Measurements from ENCODE around the gene RDH13. TPM values are rescaled to one million over a fixed set of nuclear protein-coding genes. Genes with fewer than 3 reads are reported as not detected.
A peak's percentile ranks its signal among the peaks of the same experiment; 100 is the strongest.
"Not testable (repeated sequence)": the region's sequence is repeated elsewhere in the genome, so short reads cannot be mapped to it uniquely, and the experiment has no call there.

The RDH13 gene
- total and polyA plus RNA-seq, 4 donors, result 9.2 to 30.5 (median 18.6) TPM

DNA sequence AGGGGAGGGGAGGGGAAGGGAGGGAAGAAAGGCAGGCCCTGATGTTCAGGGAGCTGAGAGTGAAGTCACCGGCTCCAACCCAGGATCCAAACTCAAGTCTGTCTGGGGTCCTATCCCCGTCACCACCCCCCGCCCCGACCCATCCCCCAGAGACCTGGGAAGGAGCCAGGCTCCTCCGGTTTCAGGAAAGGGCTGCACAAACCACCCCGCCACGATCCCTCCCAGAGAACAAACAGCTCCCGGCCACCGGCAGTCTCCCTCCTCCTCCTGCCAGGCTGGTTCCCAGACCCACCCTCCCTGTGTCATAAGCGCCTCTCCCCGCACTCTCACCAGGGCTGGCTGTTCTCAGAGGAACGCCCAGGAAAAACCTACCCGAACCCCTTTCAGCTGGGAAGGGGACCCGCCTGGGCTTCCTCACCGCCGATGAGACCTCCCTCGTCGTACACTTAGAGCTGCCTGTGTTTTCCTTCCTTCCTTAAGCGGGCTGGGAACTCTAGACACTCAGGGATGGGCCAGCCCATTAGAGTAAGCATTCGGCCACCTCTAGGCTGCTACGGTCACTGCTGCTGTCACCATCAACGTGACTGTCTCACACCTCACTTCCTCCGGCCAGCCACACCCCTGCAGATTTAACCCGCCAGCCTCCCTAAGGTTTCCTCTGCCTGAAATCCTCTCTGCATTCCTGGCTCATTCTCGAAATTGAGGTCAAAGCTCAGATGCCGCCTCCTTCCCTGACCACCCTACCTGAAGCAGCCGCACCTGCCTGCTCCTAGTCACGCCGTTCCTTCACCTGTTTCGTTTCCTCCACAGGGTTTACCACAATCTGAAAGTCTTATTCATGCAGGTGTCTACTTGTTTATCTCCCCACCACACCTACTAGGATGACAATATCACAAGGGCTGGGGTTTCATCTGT, 6.3 kb upstream of the RDH13 start:
- peak overlapping the region; percentile 10 for H3K4me3 ChIP-seq
- H3K36me3 ChIP-seq (ENCODE audit: control insufficient read depth in 4 of 4, insufficient read depth in 4 of 4, low read length in 4 of 4), result no peaks in the 10 kb centered on the region
- H3K4me1 ChIP-seq (ENCODE audit: control insufficient read depth in 5 of 5, insufficient read depth in 5 of 5, low read length in 5 of 5), result peaks cover 0 to 2% (median 0%) of the 10 kb centered on the region in 5 donors
- peak overlapping the region in 1 of 2 donors; percentile 35 for H3K27ac ChIP-seq (ENCODE audit: low read depth in 1 of 2, low read length in 1 of 2)
- ATAC-seq (ENCODE audit: insufficient read depth, low FRiP score) (peak; percentile 72), DNase-seq (peak; percentile 29 to 59 (median 56))
- TF ChIP-seq CTCF (IDR thresholded peaks at IDR 0.05; ENCODE audit: control extremely low read depth, extremely low read depth), result no peak
- H3K27me3 ChIP-seq (ENCODE audit: control insufficient read depth in 3 of 3, insufficient read depth in 3 of 3, low read length in 2 of 3), result peaks cover 0 to 20% (median 18%) of the 10 kb centered on the region in 3 donors
- WGBS, 2 donors, result 4% methylated on average over 29 to 30 of the region's 30 CpGs
- peaks cover 0 to 3% (median 0%) of the 10 kb centered on the region in 4 donors for H3K9me3 ChIP-seq (ENCODE audit: control insufficient read depth in 4 of 4, insufficient read depth in 3 of 4, low read length in 3 of 4)
- no peak overlapping the region for H3K9ac ChIP-seq (ENCODE audit: insufficient read depth in 1 of 2, low read length in 2 of 2)

DNA sequence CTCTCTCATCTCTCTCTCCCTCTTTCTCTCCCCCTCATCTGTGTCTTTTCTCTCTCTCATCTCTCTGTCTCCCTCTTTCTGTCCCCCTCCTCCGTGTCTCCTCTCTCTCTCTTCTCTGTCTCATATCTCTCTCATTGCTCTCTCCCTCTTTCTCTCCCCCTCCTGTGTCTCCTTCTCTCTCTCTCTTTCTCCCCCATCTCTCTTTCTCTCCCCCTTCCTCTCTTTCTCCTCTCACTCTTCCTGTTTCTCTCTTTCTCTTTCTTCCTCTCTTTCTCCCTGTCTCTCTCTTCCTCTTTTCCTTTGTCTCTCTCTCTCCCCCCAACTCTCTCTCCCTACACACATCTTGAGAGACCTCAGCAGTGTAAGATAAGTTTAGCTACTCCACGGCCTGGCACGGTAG, 4.9 kb upstream of the RDH13 start:
- ATAC-seq (ENCODE audit: insufficient read depth, low FRiP score), result no peak
- Histone ChIP-seq H3K4me3 (no peak overlapping the region), H3K27me3 (ENCODE audit: control insufficient read depth in 3 of 3, insufficient read depth in 3 of 3, low read length in 2 of 3) (peaks cover 0 to 20% (median 18%) of the 10 kb centered on the region in 3 donors), H3K27ac (ENCODE audit: low read depth in 1 of 2, low read length in 1 of 2) (no peak overlapping the region), H3K9me3 (ENCODE audit: control insufficient read depth in 4 of 4, insufficient read depth in 3 of 4, low read length in 3 of 4) (peaks cover 0 to 2% (median 0%) of the 10 kb centered on the region in 4 donors), H3K4me1 (ENCODE audit: control insufficient read depth in 5 of 5, insufficient read depth in 5 of 5, low read length in 5 of 5) (peaks cover 0 to 2% (median 0%) of the 10 kb centered on the region in 5 donors), H3K36me3 (ENCODE audit: control insufficient read depth in 4 of 4, insufficient read depth in 4 of 4, low read length in 4 of 4) (no peaks in the 10 kb centered on the region), H3K9ac (ENCODE audit: insufficient read depth in 1 of 2, low read length in 2 of 2) (no peak overlapping the region)
- no peak for TF ChIP-seq CTCF (IDR thresholded peaks at IDR 0.05; ENCODE audit: control extremely low read depth, extremely low read depth)
- no peak for DNase-seq
- 34 to 40% methylated on average over 3 of the region's 3 CpGs for WGBS, 2 donors

GRCh38 chr19:55066107-55066709, 3.3 kb upstream of the RDH13 start:
- Histone ChIP-seq H3K9me3 (ENCODE audit: control insufficient read depth in 4 of 4, insufficient read depth in 3 of 4, low read length in 3 of 4) (peaks cover 0 to 2% (median 0%) of the 10 kb centered on the region in 4 donors), H3K4me1 (ENCODE audit: control insufficient read depth in 5 of 5, insufficient read depth in 5 of 5, low read length in 5 of 5) (peaks cover 0 to 2% (median 0%) of the 10 kb centered on the region in 5 donors), H3K9ac (ENCODE audit: insufficient read depth in 1 of 2, low read length in 2 of 2) (no peak overlapping the region), H3K27me3 (ENCODE audit: control insufficient read depth in 3 of 3, insufficient read depth in 3 of 3, low read length in 2 of 3) (peaks cover 0 to 20% (median 18%) of the 10 kb centered on the region in 3 donors), H3K27ac (ENCODE audit: low read depth in 1 of 2, low read length in 1 of 2) (no peak overlapping the region), H3K36me3 (ENCODE audit: control insufficient read depth in 4 of 4, insufficient read depth in 4 of 4, low read length in 4 of 4) (no peaks in the 10 kb centered on the region), H3K4me3 (no peak overlapping the region)
- DNase-seq (no peak), ATAC-seq (ENCODE audit: insufficient read depth, low FRiP score) (no peak)
- 30 to 41% methylated on average over 2 of the region's 2 CpGs for WGBS, 2 donors
- no peak for TF ChIP-seq CTCF (IDR thresholded peaks at IDR 0.05; ENCODE audit: control extremely low read depth, extremely low read depth)

- not testable (repeated sequence) for H3K4me3 ChIP-seq; H3K27ac ChIP-seq (ENCODE audit: low read depth in 1 of 2, low read length in 1 of 2); DNase-seq; ATAC-seq (ENCODE audit: insufficient read depth, low FRiP score); H3K9ac ChIP-seq (ENCODE audit: insufficient read depth in 1 of 2, low read length in 2 of 2); H3K9me3 ChIP-seq (ENCODE audit: control insufficient read depth in 4 of 4, insufficient read depth in 3 of 4, low read length in 3 of 4); H3K36me3 ChIP-seq (ENCODE audit: control insufficient read depth in 4 of 4, insufficient read depth in 4 of 4, low read length in 4 of 4); H3K4me1 ChIP-seq (ENCODE audit: control insufficient read depth in 5 of 5, insufficient read depth in 5 of 5, low read length in 5 of 5)
- H3K27me3 ChIP-seq (ENCODE audit: control insufficient read depth in 3 of 3, insufficient read depth in 3 of 3, low read length in 2 of 3), result peaks cover 0 to 20% (median 18%) of the 10 kb centered on the region in 3 donors
- WGBS, 2 donors, result 84 to 86% methylated on average over 9 of the region's 9 CpGs
These were observed 2.6 kb upstream of the RDH13 start for GRCh38 chr19:55065516-55065915.

All from lung (tissue), 12 donors.